WTC11 (cell line): ENCODE measurements around the gene FRMD5.

Source experiments
- CREB1 ChIP-seq: sonication (generic); formaldehyde crosslinking; IDR thresholded peaks from 2 replicates; pipeline ENCODE4 v1.8.0; 2023; ENCODE audit warnings: mild to moderate bottlenecking, missing genetic modification reagents
- ELF4 ChIP-seq: sonication (generic); formaldehyde crosslinking; IDR thresholded peaks from 2 replicates; pipeline ENCODE4 v1.8.1; 2022; ENCODE audit warnings: low read depth, mild to moderate bottlenecking, moderate library complexity, missing genetic modification reagents
- JUN ChIP-seq: sonication (generic); formaldehyde crosslinking; IDR thresholded peaks from 2 replicates; pipeline ENCODE4 v1.8.0; 2023; ENCODE audit warnings: mild to moderate bottlenecking, missing genetic modification reagents
- KAT7 ChIP-seq: sonication (generic); formaldehyde crosslinking; IDR thresholded peaks from 2 replicates; pipeline ENCODE4 v1.8.1; 2023; ENCODE audit warnings: missing genetic modification reagents, mild to moderate bottlenecking, borderline replicate concordance
- ZNF671 ChIP-seq: fragments of 250-450 bp; sonication (Bioruptor Pico); IDR thresholded peaks from 2 replicates; pipeline ENCODE4 v1.8.0; 2021; ENCODE audit warnings: mild to moderate bottlenecking
- TF ChIP-seq, protein P1 (sequence below): fragments of 200-600 bp; IDR thresholded peaks from 2 replicates; pipeline ENCODE4 v1.8.0; 2022; ENCODE audit warnings: antibody characterized with exemption
- TF ChIP-seq, protein P2 (sequence below): sonication (generic); formaldehyde crosslinking; IDR thresholded peaks from 2 replicates; pipeline ENCODE4 v1.8.0; 2022; ENCODE audit warnings: mild to moderate bottlenecking, missing genetic modification reagents
- TF ChIP-seq, protein P3 (sequence below): sonication (generic); formaldehyde crosslinking; IDR thresholded peaks from 2 replicates; pipeline ENCODE4 v1.8.0; 2022; ENCODE audit warnings: mild to moderate bottlenecking, missing genetic modification reagents
- TF ChIP-seq, protein P4 (sequence below): sonication (generic); formaldehyde crosslinking; IDR thresholded peaks from 2 replicates; pipeline ENCODE4 v1.8.1; 2022; ENCODE audit warnings: low read depth, missing genetic modification reagents, borderline replicate concordance
- TF ChIP-seq, protein P5 (sequence below): sonication (generic); formaldehyde crosslinking; IDR thresholded peaks from 2 replicates; pipeline ENCODE4 v1.8.0; 2023; ENCODE audit warnings: mild to moderate bottlenecking, missing genetic modification reagents

DNA sequence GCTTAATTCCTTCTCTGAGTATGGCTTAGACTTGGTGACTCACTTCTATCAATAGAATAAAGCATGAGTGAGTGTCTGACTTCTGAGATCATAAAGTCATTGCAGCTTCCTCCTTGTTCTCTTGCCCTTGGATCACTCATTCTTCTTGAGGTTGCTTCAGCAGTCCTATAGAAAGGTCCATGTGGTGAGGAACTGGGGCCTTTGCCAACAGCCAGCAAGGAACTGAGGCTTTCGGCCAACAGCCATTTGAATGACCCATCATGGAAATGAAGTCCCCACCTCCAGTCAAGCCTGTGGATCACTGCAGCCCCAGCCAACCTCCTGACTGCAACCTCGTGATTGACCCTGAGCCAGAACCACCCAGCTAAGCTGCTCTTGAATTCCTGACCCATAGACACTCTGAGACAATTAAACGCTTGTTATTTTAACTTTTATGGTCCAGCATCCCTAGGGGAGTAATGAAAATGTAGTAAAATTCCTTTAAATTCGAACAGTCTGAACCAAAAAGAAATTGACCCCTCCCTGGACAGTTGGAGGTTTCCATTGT, 283.8 kb downstream of the FRMD5 start:
- TF ChIP-seq, protein P1, sequence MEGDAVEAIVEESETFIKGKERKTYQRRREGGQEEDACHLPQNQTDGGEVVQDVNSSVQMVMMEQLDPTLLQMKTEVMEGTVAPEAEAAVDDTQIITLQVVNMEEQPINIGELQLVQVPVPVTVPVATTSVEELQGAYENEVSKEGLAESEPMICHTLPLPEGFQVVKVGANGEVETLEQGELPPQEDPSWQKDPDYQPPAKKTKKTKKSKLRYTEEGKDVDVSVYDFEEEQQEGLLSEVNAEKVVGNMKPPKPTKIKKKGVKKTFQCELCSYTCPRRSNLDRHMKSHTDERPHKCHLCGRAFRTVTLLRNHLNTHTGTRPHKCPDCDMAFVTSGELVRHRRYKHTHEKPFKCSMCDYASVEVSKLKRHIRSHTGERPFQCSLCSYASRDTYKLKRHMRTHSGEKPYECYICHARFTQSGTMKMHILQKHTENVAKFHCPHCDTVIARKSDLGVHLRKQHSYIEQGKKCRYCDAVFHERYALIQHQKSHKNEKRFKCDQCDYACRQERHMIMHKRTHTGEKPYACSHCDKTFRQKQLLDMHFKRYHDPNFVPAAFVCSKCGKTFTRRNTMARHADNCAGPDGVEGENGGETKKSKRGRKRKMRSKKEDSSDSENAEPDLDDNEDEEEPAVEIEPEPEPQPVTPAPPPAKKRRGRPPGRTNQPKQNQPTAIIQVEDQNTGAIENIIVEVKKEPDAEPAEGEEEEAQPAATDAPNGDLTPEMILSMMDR: no peak
- TF ChIP-seq, protein P2, sequence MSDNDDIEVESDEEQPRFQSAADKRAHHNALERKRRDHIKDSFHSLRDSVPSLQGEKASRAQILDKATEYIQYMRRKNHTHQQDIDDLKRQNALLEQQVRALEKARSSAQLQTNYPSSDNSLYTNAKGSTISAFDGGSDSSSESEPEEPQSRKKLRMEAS (CRISPR knock-in tag): no peak
- TF ChIP-seq ELF4 (CRISPR knock-in tag) (no peak), ZNF671 (no peak), JUN (CRISPR knock-in tag) (no peak), KAT7 (CRISPR knock-in tag) (no peak), CREB1 (CRISPR knock-in tag) (no peak)
- TF ChIP-seq, protein P3, sequence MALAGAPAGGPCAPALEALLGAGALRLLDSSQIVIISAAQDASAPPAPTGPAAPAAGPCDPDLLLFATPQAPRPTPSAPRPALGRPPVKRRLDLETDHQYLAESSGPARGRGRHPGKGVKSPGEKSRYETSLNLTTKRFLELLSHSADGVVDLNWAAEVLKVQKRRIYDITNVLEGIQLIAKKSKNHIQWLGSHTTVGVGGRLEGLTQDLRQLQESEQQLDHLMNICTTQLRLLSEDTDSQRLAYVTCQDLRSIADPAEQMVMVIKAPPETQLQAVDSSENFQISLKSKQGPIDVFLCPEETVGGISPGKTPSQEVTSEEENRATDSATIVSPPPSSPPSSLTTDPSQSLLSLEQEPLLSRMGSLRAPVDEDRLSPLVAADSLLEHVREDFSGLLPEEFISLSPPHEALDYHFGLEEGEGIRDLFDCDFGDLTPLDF (CRISPR knock-in tag): no peak
- TF ChIP-seq, protein P4, sequence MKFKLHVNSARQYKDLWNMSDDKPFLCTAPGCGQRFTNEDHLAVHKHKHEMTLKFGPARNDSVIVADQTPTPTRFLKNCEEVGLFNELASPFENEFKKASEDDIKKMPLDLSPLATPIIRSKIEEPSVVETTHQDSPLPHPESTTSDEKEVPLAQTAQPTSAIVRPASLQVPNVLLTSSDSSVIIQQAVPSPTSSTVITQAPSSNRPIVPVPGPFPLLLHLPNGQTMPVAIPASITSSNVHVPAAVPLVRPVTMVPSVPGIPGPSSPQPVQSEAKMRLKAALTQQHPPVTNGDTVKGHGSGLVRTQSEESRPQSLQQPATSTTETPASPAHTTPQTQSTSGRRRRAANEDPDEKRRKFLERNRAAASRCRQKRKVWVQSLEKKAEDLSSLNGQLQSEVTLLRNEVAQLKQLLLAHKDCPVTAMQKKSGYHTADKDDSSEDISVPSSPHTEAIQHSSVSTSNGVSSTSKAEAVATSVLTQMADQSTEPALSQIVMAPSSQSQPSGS (CRISPR knock-in tag): no peak
- TF ChIP-seq, protein P5, sequence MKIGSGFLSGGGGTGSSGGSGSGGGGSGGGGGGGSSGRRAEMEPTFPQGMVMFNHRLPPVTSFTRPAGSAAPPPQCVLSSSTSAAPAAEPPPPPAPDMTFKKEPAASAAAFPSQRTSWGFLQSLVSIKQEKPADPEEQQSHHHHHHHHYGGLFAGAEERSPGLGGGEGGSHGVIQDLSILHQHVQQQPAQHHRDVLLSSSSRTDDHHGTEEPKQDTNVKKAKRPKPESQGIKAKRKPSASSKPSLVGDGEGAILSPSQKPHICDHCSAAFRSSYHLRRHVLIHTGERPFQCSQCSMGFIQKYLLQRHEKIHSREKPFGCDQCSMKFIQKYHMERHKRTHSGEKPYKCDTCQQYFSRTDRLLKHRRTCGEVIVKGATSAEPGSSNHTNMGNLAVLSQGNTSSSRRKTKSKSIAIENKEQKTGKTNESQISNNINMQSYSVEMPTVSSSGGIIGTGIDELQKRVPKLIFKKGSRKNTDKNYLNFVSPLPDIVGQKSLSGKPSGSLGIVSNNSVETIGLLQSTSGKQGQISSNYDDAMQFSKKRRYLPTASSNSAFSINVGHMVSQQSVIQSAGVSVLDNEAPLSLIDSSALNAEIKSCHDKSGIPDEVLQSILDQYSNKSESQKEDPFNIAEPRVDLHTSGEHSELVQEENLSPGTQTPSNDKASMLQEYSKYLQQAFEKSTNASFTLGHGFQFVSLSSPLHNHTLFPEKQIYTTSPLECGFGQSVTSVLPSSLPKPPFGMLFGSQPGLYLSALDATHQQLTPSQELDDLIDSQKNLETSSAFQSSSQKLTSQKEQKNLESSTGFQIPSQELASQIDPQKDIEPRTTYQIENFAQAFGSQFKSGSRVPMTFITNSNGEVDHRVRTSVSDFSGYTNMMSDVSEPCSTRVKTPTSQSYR (CRISPR knock-in tag): no peak
